Pancreas (tissue), 10 donors: ENCODE data around the gene CTSW. TPM values are rescaled to one million over a fixed set of nuclear protein-coding genes. Genes with fewer than 3 reads are reported as not detected.
A peak's percentile ranks its signal among the peaks of the same experiment; 100 is the strongest.

Experiments used
- ATAC-seq, 4 donors: fragments of 200-7000 bp; cut with Tn5 transposase; one replicate each; pipeline versions ENCODE4 v1.8.0 to v1.9.1; 2020; ENCODE audit warnings: mild to moderate bottlenecking in 4 of 4, moderate library complexity in 4 of 4
- DNase-seq, 6 donors: peaks; one replicate each; pipeline ENCODE4 v3.0.0-alpha.2; 2020
- FAIRE-seq: peaks from 2 replicates; lab custom pipeline; 2012; peaks lifted over from hg19 to GRCh38; lab: Jason Lieb, UNC
- H3K27ac ChIP-seq, 4 donors: fragments of 200-600 bp; sonication (generic); 1 replicate in 3 of 4; 2 replicates in 1 of 4; pipeline versions ENCODE4 v1.5.0 to v1.8.0; 2020
- H3K27me3 ChIP-seq, 4 donors: fragments of 200-600 bp; one replicate each; pipeline ENCODE4 v1.8.0; 2021
- H3K36me3 ChIP-seq, 3 donors: fragments of 200-600 bp; sonication (generic) in 1 of 3; one replicate each; pipeline versions ENCODE4 v1.5.0 to v1.8.0; 2020 to 2021
- H3K4me1 ChIP-seq, 3 donors: fragments of 200-600 bp; one replicate each; pipeline ENCODE4 v1.8.0; 2021
- H3K4me3 ChIP-seq, 4 donors: fragments of 200-600 bp; sonication (generic) in 2 of 4; one replicate each; pipeline versions ENCODE4 v1.5.0 to v1.8.0; 2020 to 2021
- H3K9me3 ChIP-seq, 4 donors: fragments of 200-600 bp; one replicate each; pipeline ENCODE4 v1.8.0; 2021
- CTCF ChIP-seq, 4 donors: fragments of 200-600 bp; sonication (generic) in 3 of 4; IDR thresholded peaks; one replicate each; pipeline versions ENCODE4 v1.5.0 to v1.8.0; 2021; ENCODE audit warnings: antibody characterized with exemption in 4 of 4
- WGBS, 2 donors: extraction: QIAGEN DNeasy Blood & Tissue Kit; methylation state at CpG; one replicate each; pipeline ENCODE4 v1.1.7; 2013; 5-methylcytosine and 5-hydroxymethylcytosine counted together
- intact Hi-C, 3 donors: fragments of 100-400 bp; cut with DNase I; formaldehyde crosslinking; loops; one replicate each; pipeline versions ENCODE4 v1.11.1 to v1.14.2; 2022
- polyA plus RNA-seq, 2 donors: library from polyadenylated mRNA; stranded (reverse); fragments of 200-250 nt; gene quantifications; one replicate each; pipeline ENCODE4 v1.2.3, GENCODE V29; 2013
- total RNA-seq, 6 donors: library from RNA; stranded (reverse); fragmentation: NEBNext Ultra II Directional in 4 of 6; extraction: Animal tissue kit (Norgen Biotek cat#: 25700) in 4 of 6; gene quantifications; one replicate each; pipeline versions ENCODE4 v1.2.1 to v1.2.4, GENCODE V29; 2021 to 2023
- donor health status: healthy with polysubstance abuse.
- donor health status: DM: no; HTN: no; CAD: no; lungs with moderate emphysema.
- donor health status: DM: no; HTN: no; CAD: no.
- donor health status: control.
- donor health status: control.
- donor health status: Bipolar disorder and iron deficiency.
- donor health status: DM: yes; HTN: yes; CAD: no.
- donor health status: DM: no; HTN: no; CAD: no.
- donor health status: DM: no; HTN: no; CAD: no.
- donor health status: DM: yes; HTN: yes; CAD: no.

CTSW gene
- total and polyA plus RNA-seq, 8 donors: 0.14 to 0.72 (median 0.46) TPM; not detected in 1

- no peaks in the 10 kb centered on the region for H3K9me3 ChIP-seq
- peaks cover 0 to 25% (median 12%) of the 10 kb centered on the region in 3 donors for H3K4me1 ChIP-seq
- DNase-seq: peak in 4 of 6 donors; percentile 37 to 81 (median 50)
- peak overlapping the region; percentile 89 to 98 (median 96) for H3K4me3 ChIP-seq
- no peaks in the 10 kb centered on the region for H3K27me3 ChIP-seq
- no peak overlapping the region for H3K27ac ChIP-seq
- 50 to 59% methylated on average over 15 of the region's 15 CpGs for WGBS, 2 donors
- TF ChIP-seq CTCF (IDR thresholded peaks at IDR 0.05): no peak
- FAIRE-seq: no peak
- intact Hi-C loops: no loop called here
- H3K36me3 ChIP-seq: no peaks in the 10 kb centered on the region
- ATAC-seq: no peak
These were observed 40.8 kb downstream of the CTSW start for GRCh38 chr11:65920372-65920802.

DNA sequence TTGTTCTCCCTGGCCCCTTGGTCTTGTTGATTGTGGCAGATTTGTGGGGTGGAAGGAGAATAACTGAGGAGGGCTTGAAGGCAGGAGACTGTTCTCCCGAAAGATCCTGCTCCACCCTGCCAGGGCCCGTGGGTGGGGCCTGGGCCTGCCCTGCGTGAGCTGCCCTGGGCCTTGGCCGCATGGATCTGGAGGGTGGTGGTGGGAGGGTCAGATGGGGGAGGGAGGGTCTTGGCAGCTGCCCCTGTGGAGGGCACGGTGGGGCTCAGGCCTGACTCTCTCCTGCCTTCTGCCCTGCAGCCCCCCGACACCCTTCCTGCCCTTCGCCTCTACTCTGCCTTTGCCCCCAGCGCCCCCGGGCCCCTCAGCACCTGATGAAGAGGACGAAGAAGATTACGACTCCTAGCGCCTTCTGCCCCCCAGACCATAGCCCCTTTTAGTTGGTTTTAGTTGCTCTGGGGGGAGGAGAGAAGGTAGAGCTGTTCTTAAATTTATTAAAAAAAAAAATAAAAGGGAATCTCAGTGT, 41.5 kb downstream of the CTSW start:
- intact Hi-C loops: no loop called here
- H3K4me3 ChIP-seq: no peak overlapping the region
- TF ChIP-seq CTCF (IDR thresholded peaks at IDR 0.05): no peak
- H3K4me1 ChIP-seq: peaks cover 0 to 20% (median 12%) of the 10 kb centered on the region in 3 donors
- H3K27ac ChIP-seq: no peak overlapping the region
- ATAC-seq (no peak), DNase-seq (peak in 1 of 6 donors; percentile 50), FAIRE-seq (no peak)
- no peaks in the 10 kb centered on the region for H3K27me3 ChIP-seq
- no peaks in the 10 kb centered on the region for H3K36me3 ChIP-seq
- 85 to 92% methylated on average over 12 of the region's 12 CpGs for WGBS, 2 donors
- no peaks in the 10 kb centered on the region for H3K9me3 ChIP-seq

GRCh38 chr11:65921876-65922275, 42.2 kb downstream of the CTSW start:
- ATAC-seq (no peak), FAIRE-seq (no peak), DNase-seq (no peak)
- Histone ChIP-seq H3K27ac (no peak overlapping the region), H3K9me3 (no peaks in the 10 kb centered on the region), H3K36me3 (no peaks in the 10 kb centered on the region), H3K4me3 (no peak overlapping the region), H3K4me1 (peaks cover 0 to 17% (median 12%) of the 10 kb centered on the region in 3 donors), H3K27me3 (no peaks in the 10 kb centered on the region)
- intact Hi-C loops: no loop called here
- TF ChIP-seq CTCF (IDR thresholded peaks at IDR 0.05): no peak
- 90 to 95% methylated on average over 10 of the region's 10 CpGs for WGBS, 2 donors

DNA sequence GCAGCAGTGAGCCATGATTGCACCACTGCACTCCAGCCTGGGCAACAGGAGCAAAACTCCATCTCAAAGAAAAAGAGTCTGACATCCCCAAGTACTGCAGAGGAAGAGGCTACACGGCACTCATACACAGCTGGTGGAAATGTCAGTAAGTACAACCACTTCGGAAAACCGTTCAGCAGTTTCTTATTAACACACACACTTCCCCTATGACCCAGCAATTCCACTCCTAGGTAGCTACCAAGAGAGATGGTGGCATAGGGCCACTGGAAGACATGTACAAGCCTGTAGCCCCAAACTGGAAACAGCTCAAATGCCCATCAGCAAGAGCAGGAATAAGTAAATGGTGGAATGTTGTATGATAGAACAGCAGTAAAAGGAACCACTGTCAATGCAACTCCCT, 42.9 kb downstream of the CTSW start:
- Histone ChIP-seq H3K36me3 (no peaks in the 10 kb centered on the region), H3K4me3 (no peak overlapping the region), H3K27ac (no peak overlapping the region), H3K27me3 (no peaks in the 10 kb centered on the region), H3K4me1 (peaks cover 0 to 11% (median 10%) of the 10 kb centered on the region in 3 donors), H3K9me3 (no peaks in the 10 kb centered on the region)
- intact Hi-C loops: no loop called here
- no peak for DNase-seq
- 89% methylated on average over 3 of the region's 3 CpGs for WGBS, 2 donors
- no peak for TF ChIP-seq CTCF (IDR thresholded peaks at IDR 0.05)
- ATAC-seq: no peak
- no peak for FAIRE-seq

DNA sequence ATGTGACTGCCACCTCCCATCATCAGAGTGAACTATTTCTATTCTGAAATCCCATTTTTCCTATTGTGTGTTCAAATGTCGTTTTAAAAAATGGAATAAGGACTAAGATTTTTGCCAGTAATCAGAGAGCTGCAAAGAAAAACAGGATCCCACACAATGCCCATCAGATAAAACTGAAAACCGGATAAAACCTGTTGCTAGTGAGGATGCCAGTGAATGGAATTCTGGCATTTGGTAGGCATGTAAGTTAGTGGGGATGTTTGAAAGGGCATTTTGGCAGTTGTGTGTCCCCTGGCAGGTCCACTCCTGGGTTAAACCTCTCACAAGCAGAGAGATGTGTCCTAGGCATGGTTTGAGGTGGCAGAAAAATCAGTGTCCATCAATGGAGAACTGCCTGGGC, 45.8 kb downstream of the CTSW start:
- Histone ChIP-seq H3K9me3 (no peaks in the 10 kb centered on the region), H3K36me3 (no peaks in the 10 kb centered on the region), H3K27me3 (no peaks in the 10 kb centered on the region), H3K27ac (no peak overlapping the region), H3K4me1 (peaks cover 0 to 5% (median 3%) of the 10 kb centered on the region in 3 donors), H3K4me3 (no peak overlapping the region)
- FAIRE-seq (no peak), DNase-seq (no peak), ATAC-seq (no peak)
- intact Hi-C loops: no loop called here
- TF ChIP-seq CTCF (IDR thresholded peaks at IDR 0.05): no peak
- WGBS, 2 donors: 26 to 36% methylated on average over 2 of the region's 2 CpGs
